GM18498 (cell line): ENCODE data around the gene RPRM.
"Not testable (repeated sequence)": the region's sequence is repeated elsewhere in the genome, so short reads cannot be mapped to it uniquely, and the experiment has no call there.

Source experiments
- ATAC-seq: cut with Tn5 transposase; IDR thresholded peaks from one replicate; pipeline ENCODE4 v1.9.1; 2021; ENCODE audit warnings: mild to moderate bottlenecking, moderate library complexity; ENCODE audit not compliant: unreplicated experiment

Gene RPRM

DNA sequence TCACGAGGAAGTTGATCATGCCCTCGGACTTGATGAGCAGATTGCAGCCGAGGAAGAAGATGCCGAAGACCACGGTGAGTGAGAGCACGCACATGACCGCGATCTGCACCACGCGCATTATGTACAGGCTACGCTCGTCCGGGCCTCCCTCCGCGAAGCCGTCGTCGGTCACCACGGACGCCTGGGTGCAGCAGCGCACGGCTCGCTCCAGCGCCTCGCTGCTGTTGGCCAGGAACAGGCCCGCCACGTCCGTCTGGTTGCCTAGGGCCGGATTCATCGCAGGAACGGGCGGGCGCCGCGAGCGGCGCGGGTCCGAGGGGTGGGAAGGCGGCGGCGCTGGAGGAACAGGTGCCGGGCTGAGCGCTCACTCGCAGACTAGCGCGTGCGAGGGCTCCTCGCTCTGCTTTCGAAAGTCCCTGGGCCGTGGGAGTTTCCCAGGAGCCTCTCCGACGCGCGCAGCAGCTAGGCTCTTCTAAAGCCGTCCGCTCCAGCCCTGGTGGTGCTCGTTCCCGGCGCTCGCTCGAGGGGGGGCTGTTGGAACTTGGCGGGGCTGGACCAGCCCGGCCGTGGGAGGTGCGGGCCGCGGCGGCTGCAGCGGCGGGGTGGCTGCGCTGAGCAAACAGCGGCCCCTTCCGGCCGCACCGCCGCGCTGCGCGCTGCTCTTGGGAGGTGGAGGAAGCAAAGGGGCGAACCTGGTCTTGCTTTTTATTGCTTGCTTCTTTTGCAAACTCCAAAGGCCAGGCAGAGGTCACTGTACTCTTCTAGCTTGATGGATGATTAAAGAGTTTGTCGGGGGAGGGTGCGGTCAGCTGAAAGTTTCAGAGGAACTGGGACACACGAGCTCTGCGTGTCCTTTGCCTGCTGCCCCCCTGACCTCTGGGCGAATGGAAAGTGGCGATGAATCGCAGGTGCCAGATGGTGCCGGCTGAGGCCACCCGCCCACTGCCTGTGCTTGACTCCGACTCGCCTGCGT, at the start of gene RPRM:
Gene RPRM (minus strand): TSS at position 474 of the 973 bp plus-strand sequence. CDS start 197 bp downstream, at position 277.
- peak; percentile 95 for ATAC-seq

DNA sequence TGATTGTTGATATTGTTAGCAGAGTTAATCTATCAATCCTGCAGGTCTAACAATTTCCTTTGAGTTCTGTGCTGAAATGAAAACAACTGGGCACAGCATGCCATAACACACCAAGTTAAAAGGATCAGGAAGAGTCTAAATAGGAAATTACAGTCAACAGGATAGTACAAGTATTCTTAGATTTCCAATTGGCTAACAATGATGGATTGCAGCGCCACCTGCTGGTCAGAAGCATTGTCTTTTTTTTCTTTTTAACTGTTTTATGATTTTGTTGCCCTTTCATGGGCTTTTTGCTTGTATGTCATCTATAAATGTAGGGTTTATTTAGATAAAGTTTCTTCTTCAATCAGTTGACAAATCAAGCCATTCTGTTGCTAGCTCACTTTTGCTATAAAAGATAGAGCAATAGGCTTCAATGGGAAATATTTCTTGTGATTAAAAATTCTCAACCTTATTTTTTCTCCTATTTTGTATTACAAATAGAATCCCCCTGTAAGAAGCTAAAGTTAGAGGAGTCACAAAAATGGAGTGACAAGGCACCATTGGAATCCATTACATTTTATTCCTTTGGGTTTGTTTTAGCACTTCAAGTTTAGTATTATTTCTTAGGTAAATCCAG, 40.8 kb upstream of the RPRM start:
- no peak for ATAC-seq

DNA sequence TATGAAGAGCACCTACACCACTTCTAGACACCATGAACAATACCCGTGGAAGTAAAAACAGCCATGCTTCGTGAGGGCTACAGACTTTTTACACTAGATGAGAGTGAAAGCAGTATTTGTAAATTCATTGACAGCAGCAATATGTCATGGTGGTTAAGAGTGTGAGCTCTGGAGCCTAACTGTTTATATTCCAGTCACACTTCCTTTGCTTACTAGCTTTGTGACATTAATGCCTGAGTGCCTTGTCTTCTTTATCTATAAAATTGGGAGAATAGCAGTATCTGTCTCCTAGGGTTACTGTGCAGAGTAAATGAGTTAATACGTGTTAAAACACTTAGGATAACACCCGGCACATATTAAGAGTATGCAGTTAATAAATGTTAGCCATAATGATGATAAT, 33.8 kb upstream of the RPRM start:
- no peak for ATAC-seq

DNA sequence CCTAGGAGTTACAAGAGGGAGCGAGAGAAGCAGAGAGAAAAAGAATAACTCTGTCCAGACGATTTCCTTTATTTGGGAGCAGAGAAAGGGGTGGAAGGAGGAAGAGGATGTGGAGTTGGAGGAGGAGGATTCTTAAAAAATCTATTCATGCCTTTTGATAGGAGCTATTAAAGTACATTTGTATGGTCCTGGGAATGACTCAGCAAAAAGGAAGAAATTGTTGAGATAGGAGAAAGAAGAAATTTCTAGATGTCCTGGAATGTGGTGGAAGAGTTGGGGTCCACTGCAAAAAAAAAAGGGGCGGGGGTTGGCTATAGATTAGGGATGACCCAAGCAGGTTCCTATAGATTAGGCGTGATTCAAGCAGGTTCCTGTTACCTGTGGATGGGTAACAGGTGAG, 32.4 kb upstream of the RPRM start:
- ATAC-seq = no peak

DNA sequence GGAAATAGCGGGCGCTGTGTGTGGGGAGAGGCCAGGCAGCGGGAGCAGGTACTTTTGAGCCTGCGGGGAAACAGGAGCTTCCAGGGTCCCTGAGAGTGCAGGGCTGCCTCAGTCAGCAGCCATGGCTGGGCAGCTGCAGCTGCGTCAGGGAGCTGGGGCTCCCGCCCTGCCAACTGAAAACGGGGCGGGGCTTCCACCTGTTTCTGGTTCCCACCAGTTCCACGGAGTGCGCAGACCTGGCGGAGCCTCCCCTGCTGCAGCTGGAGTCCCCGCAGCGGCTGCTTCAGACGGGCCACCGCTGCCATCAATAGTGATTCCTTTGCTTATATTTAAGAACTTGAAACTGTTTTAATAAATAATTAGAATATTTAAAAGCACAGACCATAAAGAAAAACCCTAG, 30.6 kb upstream of the RPRM start:
- ATAC-seq = no peak

DNA sequence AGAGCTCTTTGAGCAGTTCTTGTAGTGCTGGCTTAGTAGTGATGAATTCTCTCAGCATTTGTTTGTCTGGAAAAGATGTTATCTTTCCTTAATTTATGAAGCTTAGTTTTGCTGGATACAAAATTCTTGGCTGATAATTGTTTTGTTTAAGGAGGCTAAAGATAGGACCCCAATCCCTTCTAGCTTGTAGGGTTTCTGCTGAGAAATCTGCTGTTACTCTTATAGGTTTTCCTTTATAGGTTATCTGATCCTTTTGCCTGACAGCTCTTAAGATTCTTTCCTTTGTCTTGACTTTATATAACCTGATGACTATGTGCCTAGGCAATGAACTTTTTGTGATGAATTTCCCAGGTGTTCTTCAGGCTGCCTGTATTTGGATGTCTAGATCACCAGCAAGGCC, 27.9 kb upstream of the RPRM start:
- ATAC-seq = not testable (repeated sequence)

DNA sequence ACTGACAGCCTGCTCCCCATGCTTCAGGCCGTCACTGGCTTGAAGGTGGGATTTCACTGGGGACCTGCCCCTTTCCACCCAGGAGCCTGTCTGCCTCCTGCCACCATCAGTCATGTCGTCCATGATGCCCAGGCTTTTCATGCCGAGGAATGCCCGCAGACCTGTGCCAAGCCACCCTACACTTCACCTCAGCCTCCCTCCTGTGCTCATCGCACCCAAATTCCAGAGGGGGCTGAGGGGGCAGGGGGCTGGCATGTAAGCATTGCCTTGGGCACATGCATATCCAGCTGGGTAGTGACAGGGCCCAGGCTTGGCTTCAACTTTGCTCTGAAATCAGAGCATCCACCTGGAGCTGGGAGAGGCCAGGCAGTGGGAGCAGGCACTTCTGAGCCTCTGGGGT, 20.9 kb upstream of the RPRM start:
- ATAC-seq = no peak

DNA sequence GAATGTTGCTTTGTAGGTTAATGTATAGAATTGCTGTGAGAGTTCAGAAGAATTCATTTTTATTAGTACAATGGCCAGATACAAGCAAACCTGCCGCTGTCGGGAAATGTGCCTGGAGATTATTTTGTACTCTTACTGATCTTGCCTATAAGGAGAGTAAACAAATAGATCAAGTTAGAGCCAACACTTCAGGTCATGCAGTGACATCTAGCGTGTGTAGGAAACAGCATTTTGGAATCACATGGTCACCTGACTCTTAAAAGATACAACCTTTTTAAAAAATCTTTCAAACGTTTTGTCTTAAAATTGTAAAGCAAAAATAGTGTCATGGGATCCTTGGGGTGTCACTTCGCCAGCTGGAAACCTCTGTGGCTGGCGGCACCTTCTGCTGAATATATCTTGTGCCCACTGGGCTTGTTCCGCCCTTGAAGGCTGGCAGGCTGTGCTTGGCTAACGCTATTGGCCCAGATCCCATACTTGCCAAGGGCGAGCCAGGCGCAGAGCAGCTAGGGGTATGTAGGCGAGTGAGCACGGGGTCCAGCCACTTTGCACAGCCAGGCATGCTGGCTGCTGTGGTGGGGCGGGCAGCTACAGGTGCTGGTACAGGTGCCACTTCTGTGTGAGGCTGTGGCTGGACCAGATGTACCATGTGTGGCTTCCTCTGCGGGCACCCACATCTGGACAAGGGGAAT, 19.5 kb upstream of the RPRM start:
- no peak for ATAC-seq

DNA sequence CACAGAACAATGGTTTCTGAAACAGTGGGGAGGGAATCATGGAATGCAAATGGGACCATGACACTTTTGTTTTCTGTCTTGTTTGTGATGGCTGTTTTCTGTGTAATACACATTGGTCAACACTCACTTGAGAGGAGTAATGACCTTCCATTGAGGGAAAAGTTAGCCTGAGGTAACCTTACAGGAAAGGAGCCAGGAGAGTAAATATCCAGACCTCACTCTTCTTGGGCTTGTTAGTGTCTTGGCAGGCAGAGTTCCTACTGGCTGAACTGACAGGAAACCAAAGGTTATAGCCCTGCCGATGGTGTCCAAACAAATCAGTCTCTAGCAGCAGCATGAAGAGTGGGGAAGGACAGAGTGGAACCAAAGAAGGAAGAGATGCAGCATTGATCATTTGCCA, 17.2 kb upstream of the RPRM start:
- ATAC-seq = no peak

DNA sequence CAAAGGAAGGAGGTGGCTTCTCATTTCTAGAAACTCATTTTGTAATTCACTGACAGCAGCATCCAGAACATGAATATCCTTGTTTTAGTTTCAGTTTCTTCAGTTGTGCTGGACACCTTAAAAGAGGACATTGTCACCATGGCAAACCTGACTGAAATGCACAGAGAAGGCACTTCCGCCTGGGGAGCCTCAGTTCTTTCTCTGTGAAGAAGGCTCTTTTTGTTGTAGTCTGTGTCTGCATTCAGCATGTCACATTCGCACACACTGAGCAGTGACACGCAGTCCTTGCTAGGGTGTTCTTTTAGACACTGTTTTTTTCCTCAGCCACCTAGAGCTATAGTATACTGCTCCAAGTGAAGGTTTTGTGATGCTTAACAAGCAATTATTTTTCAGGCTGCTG, 9.5 kb upstream of the RPRM start:
- ATAC-seq = no peak

DNA sequence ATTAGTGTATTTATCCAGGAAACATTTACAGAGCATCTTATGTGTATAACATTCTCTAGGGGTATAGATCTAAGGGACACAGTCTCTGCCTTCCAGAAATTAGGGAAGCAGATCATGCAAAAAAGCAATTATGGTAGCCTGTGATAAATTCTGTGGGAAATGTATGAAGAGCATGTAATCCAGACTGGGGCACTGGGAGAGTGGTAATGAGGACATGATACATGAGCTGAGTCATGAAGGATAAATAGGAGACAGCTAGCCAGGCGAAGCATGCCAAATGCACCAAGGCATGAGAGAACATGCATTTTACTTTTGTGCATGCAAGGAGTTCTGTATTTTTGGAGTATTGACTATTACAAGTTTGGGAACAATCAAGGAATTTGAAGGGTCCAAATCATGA, 8.9 kb upstream of the RPRM start:
- no peak for ATAC-seq

DNA sequence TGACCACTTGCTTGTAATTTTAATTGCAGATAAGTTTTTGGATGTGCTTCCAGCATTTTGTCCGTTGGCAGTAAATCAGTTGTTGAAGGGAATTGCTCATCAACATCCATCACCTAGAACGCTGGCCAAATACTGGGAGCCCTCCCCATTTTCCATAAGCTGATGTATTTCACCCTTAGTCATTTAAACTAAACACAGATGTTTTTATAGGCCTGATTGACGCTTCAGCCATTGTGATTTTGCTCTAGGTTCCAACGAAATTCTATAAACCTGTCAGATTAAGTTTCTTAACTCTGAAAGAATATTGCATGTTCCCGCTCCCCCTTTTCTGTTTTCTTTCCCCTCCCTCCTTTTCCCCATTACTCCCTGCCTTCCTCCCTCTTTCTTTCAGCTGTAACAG, 1.0 kb upstream of the RPRM start:
- no peak for ATAC-seq

DNA sequence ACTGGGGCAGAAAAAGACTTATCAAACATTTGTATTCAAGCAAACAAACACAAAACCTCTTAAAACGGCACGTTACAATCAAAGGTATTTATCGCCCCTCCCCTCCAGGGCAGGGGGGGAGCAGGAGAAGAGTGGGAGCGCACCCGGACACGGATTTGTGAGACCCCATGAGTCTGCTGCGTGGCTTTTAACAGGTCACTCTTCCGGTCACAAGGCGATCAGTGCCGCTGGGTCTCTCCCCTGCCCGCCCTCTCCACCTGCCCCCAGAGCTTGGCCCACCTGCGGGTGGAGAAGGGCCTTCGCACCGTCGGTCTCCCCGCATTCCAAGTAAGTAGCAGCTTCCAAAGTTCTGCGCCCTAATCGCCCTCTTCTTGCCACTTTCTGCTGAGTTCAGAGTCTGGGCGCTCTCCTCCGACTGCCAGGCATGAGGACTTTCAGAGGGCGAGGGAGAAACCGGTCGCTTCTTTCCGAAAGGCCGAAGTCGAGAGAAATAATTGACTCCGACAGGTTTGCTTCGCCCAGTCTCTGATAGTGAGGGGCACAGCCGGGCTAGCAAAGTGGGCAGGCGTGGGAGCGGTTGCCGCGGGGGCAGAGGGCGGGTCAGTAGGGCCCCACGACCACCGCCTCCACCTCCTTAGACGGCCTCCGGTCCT, 800 bp downstream of the RPRM start:
- no peak for ATAC-seq

DNA sequence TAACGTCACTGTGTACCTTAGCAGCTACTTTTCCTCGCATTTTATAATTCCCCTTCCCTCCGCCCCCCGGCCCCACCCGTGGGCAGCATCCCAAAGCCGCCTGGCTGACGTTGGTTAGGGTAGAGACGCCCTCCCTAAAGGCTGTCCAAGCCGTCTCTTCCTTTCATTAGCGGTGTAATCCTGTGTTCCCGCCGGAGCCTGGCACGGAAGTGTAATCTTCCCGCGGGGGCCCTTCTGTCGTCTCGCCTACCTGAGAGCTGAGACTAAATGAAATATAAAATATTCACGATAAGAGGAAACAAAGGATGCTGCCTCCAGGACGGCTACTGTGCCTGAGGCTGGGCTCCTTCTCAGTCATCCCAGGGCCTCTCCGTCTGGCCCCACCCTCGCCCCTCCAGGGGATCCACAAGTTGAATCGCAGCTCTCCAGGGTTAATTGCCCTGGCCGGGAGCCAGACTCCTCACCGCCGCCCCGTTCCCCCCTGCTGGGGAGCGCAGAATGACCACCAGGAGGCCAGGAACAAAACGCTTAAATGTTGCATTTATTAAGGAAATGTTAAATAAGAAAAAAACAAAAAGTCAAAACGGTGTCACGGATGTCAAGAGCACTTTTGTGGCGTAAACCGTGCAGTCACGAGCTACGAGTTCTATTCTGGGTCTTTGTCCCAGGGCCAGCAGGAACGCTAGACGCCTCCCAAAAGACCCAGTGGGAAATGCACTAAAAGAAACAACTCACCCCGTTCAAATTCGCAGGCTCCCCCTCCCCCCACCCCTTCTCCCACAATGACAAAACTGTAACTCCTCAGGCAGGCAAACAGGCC, 1.5 kb downstream of the RPRM start:
- ATAC-seq = no peak

DNA sequence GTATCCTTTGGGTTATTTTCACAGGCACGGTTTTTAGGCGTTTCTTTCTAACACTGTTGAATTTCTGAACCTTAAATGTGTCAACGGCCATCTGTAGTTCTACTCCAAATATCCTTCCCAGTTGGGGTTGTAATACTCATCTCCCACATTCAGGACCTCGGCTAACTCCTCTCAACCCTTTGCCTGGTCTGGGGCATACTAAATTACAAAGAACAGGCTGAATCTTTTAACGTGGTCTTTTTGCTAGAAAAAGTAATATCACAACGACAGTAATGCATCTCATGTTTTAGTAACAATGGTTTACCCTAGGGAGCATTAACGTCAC, 2.1 kb downstream of the RPRM start:
- ATAC-seq = no peak

DNA sequence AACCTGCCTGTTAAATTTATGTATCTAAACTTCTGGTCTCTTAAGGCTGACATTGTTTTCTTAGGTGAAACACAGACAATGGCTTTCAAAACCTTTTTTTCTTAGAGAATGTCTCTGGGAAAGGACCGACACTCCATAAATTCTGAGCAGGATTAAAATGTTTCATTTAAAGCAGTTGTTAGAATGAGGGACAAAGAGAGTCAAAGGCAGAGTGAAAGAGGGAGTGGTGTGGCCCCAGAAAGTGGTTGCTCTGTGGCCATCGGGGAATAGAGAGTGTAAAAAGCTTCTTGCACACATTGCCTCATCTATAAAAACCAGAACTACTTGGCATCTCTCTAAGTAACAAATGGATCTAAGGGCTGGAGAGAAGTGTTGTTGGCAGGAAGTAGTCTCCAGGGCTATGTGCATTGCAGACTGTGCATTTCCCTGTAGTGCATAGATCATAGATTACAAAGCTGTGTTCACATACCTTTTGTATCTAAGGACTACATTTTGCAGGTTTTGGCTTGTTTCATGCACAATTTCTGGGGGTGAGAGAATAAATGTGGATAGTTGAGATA, 3.6 kb downstream of the RPRM start:
- no peak for ATAC-seq

DNA sequence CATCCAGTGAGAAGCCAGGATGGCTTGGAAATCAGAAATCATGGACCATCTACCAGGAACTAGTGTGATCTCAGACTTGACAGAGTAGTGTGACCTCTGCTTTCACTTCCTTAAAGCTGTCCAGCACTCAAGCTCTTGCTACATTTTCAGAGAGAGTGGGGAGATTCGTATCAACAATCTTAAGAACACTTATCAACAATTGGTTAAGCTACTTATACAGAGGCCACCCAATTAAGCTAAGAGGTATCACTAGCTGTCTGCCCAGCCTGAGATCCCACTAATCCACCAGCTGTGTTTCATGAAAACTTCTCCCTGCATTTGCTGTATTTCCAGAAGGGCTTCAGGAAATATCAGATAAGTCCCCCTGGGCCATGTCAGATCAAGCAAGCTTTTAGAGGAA, 4.2 kb downstream of the RPRM start:
- no peak for ATAC-seq

DNA sequence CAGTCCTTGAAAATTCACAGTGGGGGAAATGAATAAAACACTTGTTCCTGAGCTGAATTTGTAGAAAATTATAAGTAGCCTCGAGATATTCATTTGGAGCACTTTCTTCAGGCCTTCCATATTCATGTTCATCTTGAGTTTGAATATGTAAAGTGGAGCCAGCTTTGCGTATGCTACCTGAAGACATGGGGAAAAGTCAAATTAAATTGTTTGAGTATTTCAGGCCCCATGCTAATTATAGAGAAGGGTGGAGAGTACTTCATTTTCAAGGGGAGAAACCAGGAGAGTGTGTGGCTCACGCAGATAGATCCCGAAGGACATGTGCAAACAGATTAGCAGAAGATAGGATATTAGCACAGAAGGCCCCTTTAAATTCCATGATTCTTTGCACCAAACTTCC, 7.7 kb downstream of the RPRM start:
- no peak for ATAC-seq

DNA sequence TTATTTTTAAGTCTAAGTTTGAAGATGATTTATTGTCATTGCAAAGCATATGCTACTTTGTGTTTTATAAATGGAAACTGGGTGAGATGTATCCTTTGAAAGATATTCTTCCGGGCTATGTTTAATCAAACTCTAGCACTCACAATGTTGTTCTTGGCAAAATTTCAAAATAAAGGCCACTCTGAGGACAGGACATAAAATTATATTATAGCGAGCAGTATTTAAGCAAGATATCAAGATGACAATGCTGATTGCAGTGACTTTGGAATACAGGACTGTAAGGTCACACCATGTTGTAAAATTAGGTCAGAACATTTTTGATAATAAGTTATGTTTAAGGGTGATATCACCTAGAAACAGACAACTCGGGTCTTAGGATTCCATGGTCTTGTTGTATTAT, 14.2 kb downstream of the RPRM start:
- ATAC-seq = no peak

DNA sequence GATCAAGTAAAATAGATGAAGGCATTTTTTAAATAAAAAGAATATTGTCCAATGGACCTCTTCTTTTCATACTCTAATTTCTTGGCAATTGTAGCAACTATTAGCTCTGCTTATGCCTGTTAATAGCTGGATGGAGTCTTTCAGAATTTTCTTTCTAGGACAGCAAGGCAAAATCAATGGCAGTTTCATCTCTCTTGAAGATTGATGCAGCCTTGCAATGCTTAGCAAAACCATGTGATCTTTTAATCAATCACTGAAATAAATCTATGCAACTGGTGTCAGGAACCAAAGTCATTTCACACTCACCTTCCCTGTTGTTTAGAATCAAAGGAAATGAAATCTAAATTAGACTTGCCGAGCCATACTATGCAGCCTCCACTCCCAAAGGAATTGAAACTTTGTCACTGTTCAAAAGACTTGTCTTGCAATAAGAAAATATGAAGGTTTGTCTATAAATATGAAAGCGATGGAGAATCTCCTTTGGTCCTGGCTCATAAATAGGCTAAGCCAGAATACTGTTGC, 16.2 kb downstream of the RPRM start:
- ATAC-seq = no peak
